DND-41 (cell line): ENCODE results near the gene PDILT.

ENCODE experiments used
- CTCF ChIP-seq: IDR thresholded peaks from 2 replicates; pipeline ENCODE4 v1.5.1; 2012; ENCODE audit warnings: borderline replicate concordance, low read length, moderate library complexity, mild to moderate bottlenecking; ENCODE audit not compliant: poor library complexity, severe bottlenecking; ENCODE audit errors: extremely low read depth
- EZH2 ChIP-seq: IDR thresholded peaks from 3 replicates; pipeline ENCODE4 v1.6.1; 2012; ENCODE audit warnings: borderline replicate concordance, low read depth, mild to moderate bottlenecking, moderate library complexity, low read length, inconsistent platforms; ENCODE audit not compliant: severe bottlenecking

GRCh38 chr16:20401066-20401465, 3.5 kb downstream of the PDILT start:
- TF ChIP-seq EZH2: no peak
- no peak for TF ChIP-seq CTCF
